NT2/D1 (cell line): ENCODE measurements around the gene SAE1.

Experiments
- SUZ12 ChIP-seq: IDR thresholded peaks from 2 replicates; pipeline ENCODE4 v1.6.1; 2011; ENCODE audit not compliant: insufficient read length, insufficient read depth; ENCODE audit errors: extremely low read depth
- YY1 ChIP-seq: IDR thresholded peaks from 2 replicates; pipeline ENCODE4 v1.6.1; 2011; ENCODE audit not compliant: insufficient read length, insufficient read depth

- TF ChIP-seq SUZ12 (no peak), YY1 (no peak)
Measured at GRCh38 chr19:47109177-47109540, 21.5 kb upstream of the SAE1 start.
